ENCODE data around the gene RELN. TPM values are rescaled to one million over a fixed set of nuclear protein-coding genes. Genes with fewer than 3 reads are reported as not detected.

Gene RELN
- total RNA-seq, 1 experiment from 2014 or later: 0.48 TPM

DNA sequence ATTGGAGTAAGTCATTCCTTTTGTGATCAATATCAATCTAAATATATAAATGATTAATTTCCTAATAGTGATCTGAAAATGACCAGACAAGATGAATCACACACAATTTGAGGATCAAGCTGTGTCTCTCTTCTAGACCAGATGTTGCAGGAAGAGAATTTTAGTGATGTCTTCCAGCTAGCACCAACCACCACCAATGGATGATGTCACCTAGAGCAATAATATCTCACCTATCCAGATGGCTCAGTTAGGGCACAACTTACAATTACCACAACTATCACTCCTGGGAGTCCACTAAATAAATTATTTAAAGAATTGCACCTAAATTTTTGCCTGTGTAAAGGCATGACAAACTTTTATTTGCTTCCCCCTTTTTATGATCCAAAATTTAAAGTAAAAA lies 25.2 kb downstream of the RELN start:
- TF ChIP-seq, protein P1, sequence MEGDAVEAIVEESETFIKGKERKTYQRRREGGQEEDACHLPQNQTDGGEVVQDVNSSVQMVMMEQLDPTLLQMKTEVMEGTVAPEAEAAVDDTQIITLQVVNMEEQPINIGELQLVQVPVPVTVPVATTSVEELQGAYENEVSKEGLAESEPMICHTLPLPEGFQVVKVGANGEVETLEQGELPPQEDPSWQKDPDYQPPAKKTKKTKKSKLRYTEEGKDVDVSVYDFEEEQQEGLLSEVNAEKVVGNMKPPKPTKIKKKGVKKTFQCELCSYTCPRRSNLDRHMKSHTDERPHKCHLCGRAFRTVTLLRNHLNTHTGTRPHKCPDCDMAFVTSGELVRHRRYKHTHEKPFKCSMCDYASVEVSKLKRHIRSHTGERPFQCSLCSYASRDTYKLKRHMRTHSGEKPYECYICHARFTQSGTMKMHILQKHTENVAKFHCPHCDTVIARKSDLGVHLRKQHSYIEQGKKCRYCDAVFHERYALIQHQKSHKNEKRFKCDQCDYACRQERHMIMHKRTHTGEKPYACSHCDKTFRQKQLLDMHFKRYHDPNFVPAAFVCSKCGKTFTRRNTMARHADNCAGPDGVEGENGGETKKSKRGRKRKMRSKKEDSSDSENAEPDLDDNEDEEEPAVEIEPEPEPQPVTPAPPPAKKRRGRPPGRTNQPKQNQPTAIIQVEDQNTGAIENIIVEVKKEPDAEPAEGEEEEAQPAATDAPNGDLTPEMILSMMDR (conservative IDR thresholded peaks at IDR 0.05): no peak
- no peak for TF ChIP-seq EZH2 (IDR thresholded peaks at IDR 0.05; ENCODE audit: low read depth)
- intact Hi-C loops (cut with micrococcal nuclease; ENCODE audit: unreplicated experiment): no loop called here
- BruUV-seq (replicated peaks): no TSS peak
- no peak overlapping the region for H3K27ac ChIP-seq
- H4K20me1 ChIP-seq (ENCODE audit: insufficient read depth): no peaks in the 10 kb centered on the region
- DNase-seq: no peak
- no peaks in the 10 kb centered on the region for H3K9me3 ChIP-seq (ENCODE audit: insufficient read depth, low read depth)
- H3K9me2 ChIP-seq (ENCODE audit: insufficient read depth): no peaks in the 10 kb centered on the region
- POLR2A ChIA-PET (ENCODE audit: unreplicated experiment): no interaction called here
- no peaks in the 10 kb centered on the region for H3K79me2 ChIP-seq (ENCODE audit: low read depth)
- CTCF ChIA-PET: no interaction called here
- H3K36me3 ChIP-seq (ENCODE audit: low read depth): no peaks in the 10 kb centered on the region
- H3F3A ChIP-seq (ENCODE audit: insufficient read depth, low read depth): no peaks in the 10 kb centered on the region
- H3K27me3 ChIP-seq (ENCODE audit: insufficient read depth, low read depth): peaks cover 7% of the 10 kb centered on the region; the same call in 1 of the 2 replicates
- no peak overlapping the region for H2AFZ ChIP-seq
- H3K4me2 ChIP-seq: no peak overlapping the region
- H3K4me1 ChIP-seq (replicated peaks; ENCODE audit: insufficient read depth): no peaks in the 10 kb centered on the region
- no peak overlapping the region for H3K4me3 ChIP-seq

DNA sequence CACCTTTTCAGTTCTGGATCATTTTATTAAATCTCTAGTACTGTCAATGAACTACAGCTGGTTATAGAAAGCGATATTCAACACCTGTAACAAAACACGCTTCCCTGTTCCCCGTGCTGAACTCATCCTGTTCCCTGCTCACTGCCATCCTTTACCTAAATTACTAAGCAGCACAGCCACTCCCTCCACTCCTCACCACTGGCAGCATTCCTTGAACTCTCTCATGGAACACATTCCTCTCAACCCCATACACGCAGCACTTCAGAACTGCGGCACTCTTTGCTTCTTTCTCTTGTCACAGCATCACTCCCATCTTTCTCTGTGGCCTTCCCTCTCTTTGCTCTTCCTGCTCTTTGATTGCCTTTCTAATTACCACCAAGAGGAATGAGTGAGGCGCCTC lies 27.4 kb downstream of the RELN start:
- POLR2A ChIA-PET (ENCODE audit: unreplicated experiment): interaction anchor here (0.6 kb wide), 3 partner anchors 100 to 684 kb away, joined by 3 to 4 read pairs (median 3); no protein-coding TSS in a partner anchor
- Histone ChIP-seq H4K20me1 (ENCODE audit: insufficient read depth) (no peaks in the 10 kb centered on the region), H3K9me2 (ENCODE audit: insufficient read depth) (no peaks in the 10 kb centered on the region), H3F3A (ENCODE audit: insufficient read depth, low read depth) (no peaks in the 10 kb centered on the region), H2AFZ (no peak overlapping the region), H3K27me3 (ENCODE audit: insufficient read depth, low read depth) (peaks cover 11% of the 10 kb centered on the region; the same call in 1 of the 2 replicates), H3K27ac (no peak overlapping the region), H3K4me1 (replicated peaks; ENCODE audit: insufficient read depth) (no peaks in the 10 kb centered on the region), H3K36me3 (ENCODE audit: low read depth) (no peaks in the 10 kb centered on the region), H3K4me3 (no peak overlapping the region), H3K9me3 (ENCODE audit: insufficient read depth, low read depth) (no peaks in the 10 kb centered on the region), H3K4me2 (no peak overlapping the region), H3K79me2 (ENCODE audit: low read depth) (no peaks in the 10 kb centered on the region)
- BruUV-seq (replicated peaks): no TSS peak
- DNase-seq: no peak
- TF ChIP-seq, protein P1 (conservative IDR thresholded peaks at IDR 0.05): no peak
- TF ChIP-seq EZH2 (IDR thresholded peaks at IDR 0.05; ENCODE audit: low read depth): no peak
- CTCF ChIA-PET: no interaction called here
- intact Hi-C loops (cut with micrococcal nuclease; ENCODE audit: unreplicated experiment): no loop called here

DNA sequence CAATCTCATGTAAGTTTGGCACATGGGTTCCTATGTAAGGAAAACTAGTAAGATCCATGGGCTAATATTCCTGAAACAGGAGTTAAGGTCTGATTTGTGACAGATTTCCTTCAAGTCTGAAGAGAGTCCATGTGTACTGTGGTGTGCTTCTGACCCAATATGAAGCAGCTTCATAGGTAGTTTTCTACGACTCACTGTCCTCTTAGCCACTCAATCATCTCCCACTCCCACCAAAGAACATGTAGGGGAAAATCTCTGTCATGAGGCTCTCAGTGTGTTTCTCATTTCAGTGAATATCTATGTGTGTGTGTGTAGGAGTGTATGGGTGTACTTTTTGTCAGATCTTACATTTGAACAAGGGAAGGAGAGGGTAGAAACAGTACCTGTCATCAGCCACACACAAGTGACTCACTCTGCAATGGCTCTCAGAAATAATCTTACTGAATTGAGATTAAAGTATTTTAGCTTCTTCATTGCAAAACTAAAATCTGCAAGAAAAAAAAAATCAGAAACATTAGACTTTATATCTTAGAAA lies 31.1 kb downstream of the RELN start:
- Histone ChIP-seq H3K4me3 (no peak overlapping the region), H2AFZ (no peak overlapping the region), H3K79me2 (ENCODE audit: low read depth) (no peaks in the 10 kb centered on the region), H3K4me1 (replicated peaks; ENCODE audit: insufficient read depth) (no peaks in the 10 kb centered on the region), H3F3A (ENCODE audit: insufficient read depth, low read depth) (no peaks in the 10 kb centered on the region), H3K9me2 (ENCODE audit: insufficient read depth) (no peaks in the 10 kb centered on the region), H3K9me3 (ENCODE audit: insufficient read depth, low read depth) (no peaks in the 10 kb centered on the region), H3K4me2 (no peak overlapping the region), H4K20me1 (ENCODE audit: insufficient read depth) (no peaks in the 10 kb centered on the region), H3K36me3 (ENCODE audit: low read depth) (no peaks in the 10 kb centered on the region), H3K27me3 (ENCODE audit: insufficient read depth, low read depth) (peaks cover 18% of the 10 kb centered on the region; the same call in 1 of the 2 replicates), H3K27ac (no peak overlapping the region)
- no peak for DNase-seq
- no TSS peak for BruUV-seq (replicated peaks)
- TF ChIP-seq, protein P1 (conservative IDR thresholded peaks at IDR 0.05): no peak
- no peak for TF ChIP-seq EZH2 (IDR thresholded peaks at IDR 0.05; ENCODE audit: low read depth)
- intact Hi-C loops (cut with micrococcal nuclease; ENCODE audit: unreplicated experiment): no loop called here
- CTCF ChIA-PET: no interaction called here
- POLR2A ChIA-PET (ENCODE audit: unreplicated experiment): no interaction called here
